H4 (cell line): ENCODE results near the gene PPP1CC. TPM values are rescaled to one million over a fixed set of nuclear protein-coding genes. Genes with fewer than 3 reads are reported as not detected.
"Not testable (repeated sequence)": the region's sequence is repeated elsewhere in the genome, so short reads cannot be mapped to it uniquely, and the experiment has no call there.

Experiments used
- DNase-seq: peaks from one replicate; pipeline ENCODE4 v3.0.0-alpha.2; 2015; ENCODE audit warnings: low spot score
- total RNA-seq: library from RNA; depleted of rRNA; stranded (reverse); fragments of >200 nt; shearing (Covaris generic); gene quantifications from 2 replicates; pipeline ENCODE4 v1.2.3, GENCODE V29; 2014; rRNA removed

PPP1CC gene
- 121 and 144 TPM in 2 replicates for total RNA-seq

DNA sequence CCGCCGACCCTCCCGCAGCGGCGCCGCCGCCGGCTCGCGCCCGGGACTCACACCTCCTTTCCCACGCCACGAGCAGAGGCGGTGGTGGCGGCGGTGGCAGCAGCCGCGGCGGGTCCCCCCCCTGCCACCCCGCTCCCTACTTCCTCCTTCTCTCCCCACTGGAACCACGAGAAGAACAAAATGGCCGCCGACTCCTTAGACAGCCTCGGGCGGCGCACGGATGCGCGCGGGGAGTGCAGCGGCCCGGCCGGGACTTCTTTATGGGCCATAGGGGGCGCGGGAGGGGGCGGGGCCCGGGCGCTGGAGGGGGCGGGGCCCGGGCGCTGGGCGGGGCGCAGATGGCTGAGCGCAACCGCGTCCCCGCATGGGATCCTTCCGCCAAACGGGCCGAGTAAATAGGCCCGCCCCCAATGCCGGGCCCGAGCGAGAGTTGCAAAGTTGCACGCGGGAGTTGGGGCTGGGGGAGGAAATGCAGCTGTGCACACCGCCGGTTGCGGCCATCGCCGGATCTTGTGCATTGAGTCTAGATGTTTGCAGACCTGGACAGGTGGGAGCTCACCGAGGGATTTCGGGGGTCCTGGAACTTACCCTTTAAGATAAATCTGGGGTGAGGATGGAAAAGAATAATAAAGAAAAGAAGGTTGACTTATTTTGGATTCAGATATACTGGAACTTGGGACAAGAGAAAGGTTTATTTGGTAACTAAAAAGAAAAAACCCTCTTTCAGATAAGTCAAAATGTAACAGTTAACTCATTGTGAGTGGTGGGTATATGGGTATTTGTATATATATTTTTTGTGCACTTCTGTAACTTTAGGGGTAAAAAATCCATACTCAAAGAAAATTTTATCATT is at the start of gene PPP1CC:
TSS of gene PPP1CC (minus strand) at position 174 of the 853 bp plus-strand sequence. CDS start 184 bp downstream, outside the sequence.
- DNase-seq = peak; percentile 89

DNA sequence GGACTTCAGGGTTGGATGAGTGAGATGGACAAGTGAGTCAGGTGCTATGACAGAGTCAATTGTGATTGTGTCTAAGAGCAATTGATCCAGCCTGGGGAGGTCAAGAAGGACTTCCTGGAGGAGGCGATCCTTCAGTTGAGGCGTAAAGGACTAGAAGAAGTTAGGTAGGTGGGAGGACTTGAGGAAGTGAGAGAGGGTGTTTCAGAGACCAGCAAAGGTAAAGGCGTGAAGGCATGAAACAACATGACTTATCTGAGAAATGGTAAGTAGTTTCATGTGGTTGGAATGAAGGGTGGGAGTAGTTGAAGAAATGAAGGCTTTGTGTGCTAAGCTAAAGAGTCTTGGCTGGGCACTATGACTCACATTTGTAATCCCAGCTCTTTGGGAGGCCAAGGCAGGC is 48.9 kb upstream of the PPP1CC start:
- no peak for DNase-seq

DNA sequence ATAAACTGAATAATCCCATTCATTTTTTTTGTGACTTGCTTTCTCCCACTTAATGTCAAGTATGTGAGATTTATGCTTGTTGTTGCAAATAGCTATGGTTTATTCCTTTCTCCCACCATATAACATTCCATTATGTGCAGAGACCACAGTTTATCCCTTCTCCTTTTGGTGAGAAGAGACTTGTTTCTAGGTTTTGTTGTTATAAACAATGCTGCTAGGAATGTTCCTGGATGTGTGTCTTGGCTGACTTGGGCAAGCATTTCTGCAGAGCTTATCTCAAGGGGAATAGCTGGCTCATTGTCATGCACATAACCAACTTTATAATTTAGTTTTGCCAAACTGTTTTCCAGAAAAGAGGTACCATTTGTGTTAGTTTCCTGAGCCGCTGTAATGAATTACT is 47.6 kb upstream of the PPP1CC start:
- peak; percentile 73 for DNase-seq

DNA sequence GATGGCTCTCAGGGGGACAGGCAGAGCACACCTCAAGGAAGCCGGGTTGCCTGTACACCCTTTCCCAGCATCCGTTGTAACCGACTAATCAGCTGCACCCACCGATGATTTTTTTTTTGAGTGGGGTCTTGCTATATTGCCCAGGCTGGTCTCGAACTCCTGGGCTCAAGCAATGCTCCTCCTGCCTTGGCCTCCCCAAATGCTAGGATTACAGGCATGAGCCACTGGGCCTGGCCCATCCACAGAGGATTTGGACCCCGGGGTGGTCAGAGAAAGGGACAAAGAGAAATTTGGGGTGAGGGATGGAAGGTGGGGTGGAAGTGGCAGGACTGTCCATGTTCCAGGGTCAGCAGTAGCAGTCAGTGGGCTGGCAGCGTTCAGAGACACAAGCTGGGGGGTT is 43.3 kb upstream of the PPP1CC start:
- DNase-seq = no peak

DNA sequence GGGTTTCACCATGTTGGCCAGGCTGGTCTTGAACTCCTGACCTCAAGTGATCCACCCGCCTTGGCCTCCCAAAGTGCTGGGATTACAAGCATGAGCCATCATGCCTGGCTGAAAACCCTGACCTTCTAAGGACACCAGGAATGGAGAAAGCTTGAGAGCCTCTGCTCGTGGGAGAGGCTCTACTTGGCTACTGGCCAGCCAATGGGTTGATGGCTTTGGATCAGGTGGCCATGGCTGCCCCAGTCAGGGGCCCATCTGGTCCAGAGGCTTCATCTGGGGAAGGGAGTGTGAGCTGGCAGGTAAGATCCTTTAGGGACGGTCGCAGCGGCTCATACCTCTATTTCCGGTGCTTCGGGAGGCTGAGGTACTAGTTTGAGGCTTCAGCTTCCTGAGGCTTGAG is 42.5 kb upstream of the PPP1CC start:
- DNase-seq = no peak

DNA sequence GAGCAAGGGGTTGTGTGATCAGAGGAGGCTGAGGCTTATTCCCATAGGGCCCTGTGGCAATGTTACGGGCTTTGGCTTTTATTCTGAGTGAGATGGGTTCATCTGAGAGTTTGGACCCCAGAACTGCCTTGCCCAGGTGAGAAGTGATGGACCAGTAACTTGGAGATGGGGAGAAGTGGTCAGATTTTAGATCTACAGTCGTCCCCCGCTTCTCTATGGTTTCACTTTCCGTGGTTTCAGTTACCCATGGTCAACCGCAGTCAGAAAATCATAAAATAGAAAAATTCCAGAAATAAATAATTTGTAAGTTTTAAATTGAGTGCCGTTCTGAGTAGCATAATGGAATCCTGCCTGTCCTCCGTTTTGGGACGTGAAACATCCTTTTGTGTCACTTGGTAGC is 40.2 kb upstream of the PPP1CC start:
- DNase-seq = no peak

DNA sequence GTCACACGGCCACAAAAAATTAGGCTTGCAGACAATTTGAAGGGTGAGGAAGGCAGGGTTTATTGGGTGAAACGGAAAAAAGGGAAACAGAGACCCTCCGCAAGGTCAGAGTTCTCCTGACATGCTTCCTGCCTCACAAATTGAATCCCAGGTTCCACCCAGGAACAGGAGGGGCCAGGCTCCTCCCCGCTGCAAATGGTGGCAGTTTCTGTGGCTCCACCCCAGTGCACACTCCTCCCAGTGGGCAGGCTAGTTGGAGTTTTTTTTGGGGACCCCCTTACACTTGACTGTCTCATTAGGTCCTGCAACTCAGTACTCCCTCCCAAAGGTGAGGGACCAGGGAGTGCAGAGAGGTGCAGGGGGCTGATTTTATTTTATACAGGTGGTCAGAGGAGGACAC is 39.4 kb upstream of the PPP1CC start:
- DNase-seq = no peak

DNA sequence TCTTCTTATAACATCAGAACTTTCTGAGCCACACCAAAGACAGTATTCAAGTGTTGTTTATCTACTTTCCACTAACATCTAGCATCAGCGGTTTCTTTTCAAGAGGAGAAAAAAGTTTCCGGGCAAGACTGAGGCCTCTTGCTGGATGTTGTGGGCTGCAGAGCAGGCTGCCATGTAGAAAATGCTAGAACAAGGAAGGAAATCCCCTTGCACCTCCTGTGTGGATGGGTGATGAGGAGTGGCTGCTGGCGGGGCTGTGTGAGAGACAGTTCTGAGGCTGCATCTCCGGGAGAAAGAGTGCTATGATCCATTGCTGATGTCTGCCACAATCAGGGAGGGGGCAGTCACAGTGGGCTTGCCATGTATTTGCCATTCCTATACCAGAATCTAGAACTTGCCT is 37.8 kb upstream of the PPP1CC start:
- DNase-seq = no peak

DNA sequence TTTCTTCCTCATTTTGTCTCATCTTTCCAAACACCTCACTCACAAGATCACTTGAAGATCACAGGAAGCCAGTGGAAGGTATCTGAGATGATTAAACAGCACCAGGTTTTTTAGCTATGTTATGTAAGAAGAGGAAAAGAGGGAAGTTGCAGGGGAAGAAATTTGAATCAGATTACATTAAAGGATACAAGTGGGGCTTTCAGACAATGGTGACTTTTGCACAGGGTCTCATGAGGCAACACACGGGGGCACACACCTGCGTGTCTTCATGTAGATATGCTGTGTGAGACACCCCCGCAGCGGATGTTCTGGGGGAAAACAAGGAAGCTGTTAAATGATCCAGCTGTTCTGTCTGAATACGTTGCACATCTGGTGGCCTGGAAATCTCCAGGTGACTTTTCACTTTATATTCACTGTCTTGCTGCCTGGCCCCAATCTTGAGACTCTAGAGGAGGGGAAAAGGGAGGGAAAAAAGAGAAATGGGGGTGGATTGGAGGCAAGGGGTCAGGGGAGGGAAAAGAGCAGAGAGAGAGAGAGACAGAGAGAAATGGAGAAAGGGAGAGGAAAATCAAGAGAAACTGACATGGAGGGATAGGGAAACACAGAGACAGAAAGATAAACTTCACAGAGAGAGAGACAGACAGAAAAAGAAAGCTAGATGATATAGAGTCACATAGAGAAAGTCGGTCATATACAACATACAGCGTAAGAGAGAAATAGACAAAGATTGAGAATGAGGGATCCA is 36.3 kb upstream of the PPP1CC start:
- no peak for DNase-seq

DNA sequence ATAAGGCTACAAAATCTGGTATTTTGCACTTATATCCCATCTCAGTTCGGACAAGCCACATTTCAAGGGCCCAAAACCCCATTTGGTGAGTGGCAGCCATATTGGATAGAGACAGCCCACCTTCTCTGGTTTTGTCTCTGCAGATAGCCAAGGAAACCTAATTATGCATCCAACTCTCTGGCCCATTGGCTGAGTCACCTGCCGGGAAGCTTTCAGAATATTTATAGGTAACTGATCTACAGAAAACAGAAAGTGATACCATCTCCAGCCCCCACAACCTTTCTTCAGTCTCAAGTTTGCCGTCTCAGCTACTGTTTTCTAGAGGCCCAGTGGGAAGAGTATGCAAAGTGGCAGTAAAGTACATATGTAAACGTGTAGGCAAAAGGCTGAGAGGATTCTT is 33.7 kb upstream of the PPP1CC start:
- no peak for DNase-seq

DNA sequence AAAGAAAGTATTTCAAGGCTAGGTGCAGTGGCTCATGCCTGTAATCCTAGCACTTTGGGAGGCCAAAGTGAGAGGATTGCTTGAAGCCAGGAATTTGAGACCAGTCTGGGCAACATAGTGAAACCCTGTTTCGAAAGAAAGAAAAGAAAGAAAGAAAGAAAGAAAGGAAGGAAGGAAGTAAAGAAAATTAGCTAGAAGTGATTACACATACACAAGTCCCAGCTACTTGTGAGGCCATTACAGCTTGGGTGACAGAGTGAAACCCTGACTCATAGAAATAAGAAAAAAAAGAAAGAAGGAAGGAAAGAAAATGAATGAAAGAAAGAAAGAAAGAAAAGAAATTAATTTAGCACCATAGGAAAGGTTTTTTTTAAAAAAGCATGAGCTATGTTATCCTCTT is 33.3 kb upstream of the PPP1CC start:
- no peak for DNase-seq

DNA sequence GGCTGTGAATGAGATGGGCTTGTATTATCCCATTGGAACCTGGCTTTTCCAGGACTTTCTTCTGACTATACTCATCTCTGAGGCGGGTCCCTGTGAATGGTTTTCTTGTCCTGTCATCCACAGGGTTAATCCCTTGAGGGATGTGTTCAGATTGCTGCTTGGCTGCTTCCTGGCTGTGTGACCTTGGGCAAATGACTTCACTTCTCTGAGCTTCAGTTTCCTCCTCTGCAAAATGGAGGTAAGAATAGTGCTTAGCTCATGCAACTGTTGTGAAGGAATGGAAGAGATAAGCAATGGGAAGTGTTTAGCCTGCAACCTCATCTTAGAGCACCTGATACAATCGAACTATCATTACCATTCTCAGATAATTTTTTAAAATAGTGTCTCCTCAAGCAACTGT is 32.1 kb upstream of the PPP1CC start:
- DNase-seq = no peak

DNA sequence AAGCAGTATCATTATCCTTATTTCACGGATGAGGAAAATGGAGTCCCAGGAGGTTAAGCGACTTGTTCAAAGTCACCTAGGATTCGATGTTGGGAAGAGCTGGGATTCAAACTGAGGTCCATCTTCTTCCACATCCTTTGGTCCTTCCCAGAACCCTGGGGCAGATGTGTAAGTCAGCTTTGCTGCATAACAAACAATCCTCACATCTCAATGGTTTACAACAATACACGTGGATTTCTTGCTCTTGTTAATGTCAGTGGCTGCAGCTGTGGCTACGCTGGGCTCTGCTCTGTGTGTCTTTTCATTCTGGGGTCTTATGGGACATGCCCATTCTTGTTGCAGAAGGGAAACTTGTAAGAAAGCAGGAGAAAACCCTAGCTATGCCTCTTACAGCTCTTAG is 26.3 kb upstream of the PPP1CC start:
- no peak for DNase-seq

DNA sequence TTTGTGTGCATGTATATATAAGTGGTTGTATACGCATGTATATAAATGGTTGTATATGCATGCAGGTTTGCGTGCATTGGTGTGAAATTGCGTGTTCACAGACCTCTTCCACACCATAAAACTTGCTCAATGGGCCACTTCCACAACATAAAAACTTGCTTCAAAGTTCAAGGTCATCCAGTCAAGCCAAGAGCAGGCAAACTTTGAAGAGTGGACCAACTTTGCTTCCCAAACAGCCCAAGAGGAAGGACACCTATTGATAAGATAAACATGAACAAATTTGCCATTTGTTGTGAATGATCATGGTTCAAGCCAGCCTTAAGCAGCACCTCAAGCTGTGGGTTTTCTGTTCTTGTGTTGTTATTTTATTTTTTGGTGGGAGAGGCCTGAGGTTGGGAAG is 25.2 kb upstream of the PPP1CC start:
- no peak for DNase-seq

DNA sequence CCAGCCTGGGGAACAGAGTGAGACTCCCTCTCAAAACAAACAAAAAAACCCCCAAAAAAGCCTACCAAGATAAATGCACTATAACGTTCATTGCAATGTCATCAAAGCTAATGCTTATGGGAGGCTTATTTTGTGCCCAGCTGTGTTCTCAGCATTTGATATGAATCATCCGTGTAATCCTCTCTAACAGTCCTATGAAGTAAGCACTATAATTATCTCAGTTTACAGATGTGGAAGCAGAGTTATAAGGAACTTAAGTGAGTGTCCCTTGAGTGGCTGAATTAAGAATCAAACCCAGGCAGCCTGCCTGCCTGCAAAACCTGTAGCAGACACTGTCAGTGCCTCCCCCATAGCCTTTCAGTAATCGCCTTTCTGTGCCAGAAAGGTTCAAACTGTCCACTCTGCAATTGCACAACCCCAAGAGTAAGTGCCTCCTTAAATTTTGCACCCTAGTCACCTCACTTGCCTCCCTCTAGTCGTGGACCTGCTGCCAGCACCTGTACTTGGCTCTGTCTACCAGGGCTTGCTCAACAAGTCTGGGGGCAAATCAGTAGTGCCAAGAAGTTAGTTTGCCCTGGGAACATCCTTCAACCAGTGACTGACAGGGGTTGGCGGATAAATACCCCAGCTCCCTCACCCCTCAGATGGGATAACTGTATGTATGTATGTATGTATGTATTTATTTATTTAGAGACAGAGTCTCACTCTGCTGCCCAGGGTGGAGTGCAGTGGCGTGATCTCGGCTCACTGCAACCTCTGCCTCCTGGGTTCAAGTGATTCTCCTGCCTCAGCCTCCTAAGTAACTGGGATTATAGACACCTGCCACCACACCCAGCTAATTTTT is 23.8 kb upstream of the PPP1CC start:
- DNase-seq = no peak

DNA sequence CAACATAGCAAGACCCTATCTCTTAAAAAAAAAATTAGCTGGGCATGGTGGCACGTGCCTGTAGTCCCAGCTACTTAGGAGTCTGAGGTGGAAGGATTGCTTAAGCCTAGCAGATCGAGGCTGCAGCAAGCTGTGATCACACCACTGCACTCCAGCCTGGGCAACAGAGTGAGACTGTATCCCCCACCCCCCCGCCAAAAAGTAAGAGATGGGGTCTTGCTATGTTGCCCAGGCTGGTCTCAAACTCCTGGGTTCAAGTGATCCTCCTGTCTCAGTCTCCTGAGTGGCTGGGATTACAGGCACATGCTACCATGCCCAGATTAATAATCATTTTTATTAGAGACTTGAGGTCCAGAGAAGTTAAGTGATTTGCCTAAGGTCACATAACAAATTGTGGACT is 22.9 kb upstream of the PPP1CC start:
- DNase-seq = not testable (repeated sequence)

DNA sequence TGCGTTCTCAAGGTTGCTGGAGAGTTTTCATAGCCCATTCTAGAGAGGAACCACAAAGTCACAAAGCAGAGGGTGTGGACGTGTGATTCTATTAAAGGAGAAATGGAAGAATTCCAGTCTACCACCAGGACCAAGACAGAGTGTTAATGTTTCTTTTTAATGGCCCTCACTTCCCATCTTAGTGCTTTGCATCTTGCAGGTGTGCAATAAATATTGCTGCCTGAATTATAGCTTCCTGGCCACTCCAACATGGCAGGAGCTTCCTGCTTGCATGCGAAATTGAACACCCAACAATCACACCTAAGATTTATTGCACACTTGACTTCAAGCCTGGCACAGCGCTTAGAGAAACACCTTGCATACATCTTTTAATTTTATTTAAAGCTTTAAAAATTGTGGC is 22.4 kb upstream of the PPP1CC start:
- no peak for DNase-seq

DNA sequence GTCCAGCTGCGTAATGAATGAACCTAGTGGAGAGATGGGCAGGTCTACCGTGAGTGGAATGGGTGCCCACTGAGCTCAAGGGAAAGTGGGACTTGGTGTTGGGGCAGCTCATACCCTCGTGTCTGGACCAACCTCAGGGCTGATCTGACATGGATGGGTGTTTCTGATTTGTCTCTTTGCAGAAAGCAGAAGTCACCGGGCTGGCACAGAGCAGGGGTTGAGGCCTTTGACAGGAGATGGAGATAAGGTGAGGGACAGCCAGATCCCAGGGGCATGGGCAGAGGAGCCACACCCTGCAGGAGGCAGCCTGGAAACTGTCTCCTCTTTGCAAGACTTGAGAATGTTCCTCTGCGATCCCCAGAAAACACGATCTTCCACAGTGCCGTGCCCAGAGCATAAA is 20.9 kb upstream of the PPP1CC start:
- DNase-seq = no peak

DNA sequence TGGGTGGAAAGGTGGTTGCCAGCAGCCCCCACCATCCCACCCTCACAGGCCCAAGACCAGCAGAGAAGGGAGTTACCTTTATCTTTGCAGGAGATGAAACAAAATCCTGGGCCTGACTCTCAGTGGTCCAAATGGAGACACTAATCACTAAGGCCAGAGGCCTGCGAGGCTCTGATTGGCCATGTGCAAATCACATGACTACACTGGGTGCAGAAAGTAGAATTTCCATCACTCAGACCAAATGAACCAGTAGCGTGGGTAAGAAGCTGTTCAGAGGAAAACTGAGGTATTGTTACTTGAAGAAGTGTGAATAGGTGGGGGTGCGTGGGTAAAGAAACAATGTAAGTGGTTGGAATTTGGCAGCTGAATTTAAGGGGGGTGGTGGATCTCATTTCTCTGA is 20.2 kb upstream of the PPP1CC start:
- DNase-seq = no peak

DNA sequence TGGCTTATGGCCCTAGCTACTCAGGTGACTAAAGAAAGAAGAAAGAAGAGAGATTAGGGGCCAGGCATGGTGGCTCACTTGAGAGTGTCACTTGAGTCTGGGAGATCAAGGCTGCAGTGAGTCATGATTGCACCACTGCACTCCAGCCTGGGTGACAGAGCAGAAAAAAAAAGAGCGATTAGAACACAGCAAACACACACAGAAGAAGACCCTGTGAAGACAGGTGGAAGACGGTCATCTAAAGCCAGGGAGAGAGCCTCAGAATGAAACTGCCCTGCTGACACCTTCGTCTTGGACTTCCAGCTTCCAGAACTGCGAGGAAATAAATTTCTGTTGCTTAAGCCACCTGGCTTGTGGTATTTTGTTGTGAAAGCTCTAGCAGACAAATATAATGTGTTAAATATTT is 17.5 kb upstream of the PPP1CC start:
- no peak for DNase-seq

DNA sequence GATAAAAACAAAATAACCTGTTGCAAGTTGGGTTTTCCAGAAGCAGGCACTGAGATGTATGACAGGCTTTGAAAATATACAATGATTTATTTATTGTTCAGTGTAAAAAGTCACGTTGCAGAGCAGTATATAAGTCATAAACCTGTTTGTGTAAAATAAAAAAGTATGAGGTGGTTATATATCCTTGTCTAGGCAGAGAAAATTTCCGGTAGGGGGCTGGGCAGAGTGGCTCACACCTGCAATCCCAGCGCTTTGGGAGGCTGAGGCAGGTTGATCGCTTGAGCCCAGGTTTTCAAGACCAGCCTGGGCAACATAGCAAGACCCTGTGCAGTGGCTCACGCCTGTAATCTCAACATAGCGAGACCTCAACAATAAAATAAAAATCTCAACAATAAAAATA is 16.2 kb upstream of the PPP1CC start:
- DNase-seq = no peak

DNA sequence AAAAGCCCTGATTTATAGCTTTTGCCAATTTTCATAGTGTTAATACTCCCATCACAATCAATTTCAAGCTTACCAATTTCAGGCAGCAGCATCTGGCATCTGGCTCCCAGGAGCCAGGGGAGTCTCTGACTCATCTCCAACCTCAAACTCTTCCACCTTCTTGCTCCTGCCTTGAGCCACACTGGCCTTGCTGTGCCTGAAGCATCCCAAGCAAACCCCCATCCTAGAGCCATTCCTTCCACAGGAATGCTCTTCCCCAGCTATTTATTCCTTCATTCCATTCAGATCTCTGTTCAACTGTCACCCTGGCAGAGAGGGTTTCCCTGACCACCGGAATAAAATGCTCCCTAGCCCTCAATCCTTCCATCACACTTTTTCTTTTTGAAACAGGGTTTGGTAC is 13.9 kb upstream of the PPP1CC start:
- no peak for DNase-seq
